Measurements from ENCODE around the gene WNT10A. TPM values are rescaled to one million over a fixed set of nuclear protein-coding genes. Genes with fewer than 3 reads are reported as not detected.
"Not testable (repeated sequence)": the region's sequence is repeated elsewhere in the genome, so short reads cannot be mapped to it uniquely, and the experiment has no call there.

WNT10A gene
- total RNA-seq, 1 experiment from 2014 or later = 0.36 TPM

GRCh38 chr2:218931751-218932150, 51.1 kb downstream of the WNT10A start:
- not testable (repeated sequence) for DNase-seq (ENCODE audit: low spot score)

Other genes starting within 250 kb of the WNT10A start
- 14.1 and 18.3 TPM in 2 replicates for gene ZNF142, start 221.2 kb upstream of the WNT10A start, total RNA-seq (2014; rRNA removed; shearing (Covaris generic))
- gene BCS1L, start 221.2 kb upstream of the WNT10A start, total RNA-seq (2014; rRNA removed; shearing (Covaris generic)) = 38.9 and 40.7 TPM in 2 replicates
- 53.5 and 63.0 TPM in 2 replicates for gene RNF25, start 208.8 kb upstream of the WNT10A start, total RNA-seq (2014; rRNA removed; shearing (Covaris generic))
- 29.5 and 33.0 TPM in 2 replicates for gene STK36, start 208.8 kb upstream of the WNT10A start, total RNA-seq (2014; rRNA removed; shearing (Covaris generic))
- gene TTLL4, start 170.0 kb upstream of the WNT10A start, total RNA-seq (2014; rRNA removed; shearing (Covaris generic)) = 11.0 and 12.4 TPM in 2 replicates
- gene CYP27A1, start 98.7 kb upstream of the WNT10A start, total RNA-seq (2014; rRNA removed; shearing (Covaris generic)) = 0.07 TPM in 1 of 2 replicates, not detected in the other
- not detected in 2 replicates for gene PRKAG3, start 49.0 kb upstream of the WNT10A start, total RNA-seq (2014; rRNA removed; shearing (Covaris generic))
- 0.24 TPM in 1 of 2 replicates, not detected in the other for gene WNT6, start 21.0 kb upstream of the WNT10A start, total RNA-seq (2014; rRNA removed; shearing (Covaris generic))
- gene CDK5R2, start 78.8 kb downstream of the WNT10A start, total RNA-seq (2014; rRNA removed; shearing (Covaris generic)) = 0.03 and 0.57 TPM in 2 replicates
- gene FEV, start 104.3 kb downstream of the WNT10A start, total RNA-seq (2014; rRNA removed; shearing (Covaris generic)) = not detected in 2 replicates
- not detected in 2 replicates for gene CRYBA2, start 112.6 kb downstream of the WNT10A start, total RNA-seq (2014; rRNA removed; shearing (Covaris generic))
- gene CFAP65, start 160.7 kb downstream of the WNT10A start, total RNA-seq (2014; rRNA removed; shearing (Covaris generic)) = 0.26 and 0.55 TPM in 2 replicates
- gene IHH, start 180.1 kb downstream of the WNT10A start, total RNA-seq (2014; rRNA removed; shearing (Covaris generic)) = 0.03 TPM in 1 of 2 replicates, not detected in the other

Measured in A172 (cell line).